ENCODE measurements around the gene ATP5F1D. TPM values are rescaled to one million over a fixed set of nuclear protein-coding genes. Genes with fewer than 3 reads are reported as not detected.
"Not testable (repeated sequence)": the region's sequence is repeated elsewhere in the genome, so short reads cannot be mapped to it uniquely, and the experiment has no call there.

Gene ATP5F1D
- total RNA-seq, 1 experiment from 2014 or later, result 179 TPM

- no peak for TF ChIP-seq CTCF (conservative IDR thresholded peaks at IDR 0.05)
- no peaks in the 10 kb centered on the region for H3K9me3 Mint-ChIP-seq
- H3K27ac ChIP-seq (ENCODE audit: insufficient read length, low read depth, low read length), result no peak overlapping the region
- peak overlapping the region; percentile 53; the same call in 1 of the 2 replicates for H3K14ac ChIP-seq (ENCODE audit: insufficient read depth, low read length)
- H4K20me1 ChIP-seq (ENCODE audit: control insufficient read depth, insufficient read depth, insufficient read length), result peaks cover 4% of the 10 kb centered on the region
- H3K27me3 ChIP-seq (ENCODE audit: insufficient read depth, low read length), result no peaks in the 10 kb centered on the region
- H4K8ac ChIP-seq (replicated peaks; ENCODE audit: insufficient read length, low read depth, low read length), result no peak overlapping the region
- no peak overlapping the region for H2BK15ac ChIP-seq (ENCODE audit: low read depth, low read length)
- peaks cover 19 to 27% of the 10 kb centered on the region in 2 experiments for H3K4me1 Mint-ChIP-seq
- no peak overlapping the region for H3T11ph ChIP-seq (ENCODE audit: low read length)
- H3K4me1 ChIP-seq (ENCODE audit: insufficient read depth, low read length), result no peaks in the 10 kb centered on the region
- no peak overlapping the region for H4K91ac ChIP-seq (ENCODE audit: insufficient read length, low read depth, low read length)
- H2BK12ac ChIP-seq (ENCODE audit: insufficient read length, low read depth, low read length), result no peak overlapping the region
- H3K9ac ChIP-seq (ENCODE audit: extremely low read depth, insufficient read length, low read length), result peak overlapping the region; percentile 76
- H2BK120ac ChIP-seq (ENCODE audit: low read depth, low read length, poor library complexity, severe bottlenecking), result no peak overlapping the region
- no peak overlapping the region for H2BK5ac ChIP-seq (ENCODE audit: insufficient read length, low read length)
- no peaks in the 10 kb centered on the region for H3K27me3 Mint-ChIP-seq (ENCODE audit: low read depth)
- peak overlapping the region in 2 of 3 experiments; percentile 6 to 73; a peak in 2 of 7 replicates for H3K27ac Mint-ChIP-seq
- no CpG with 5 or more reads among the region's 38 CpGs for WGBS (ENCODE audit: extremely low coverage, insufficient read length, low lambda C conversion rate)
- H3K23me2 ChIP-seq (ENCODE audit: insufficient read length, low read depth, low read length, poor library complexity, severe bottlenecking), result peaks cover 14% of the 10 kb centered on the region
- no peak overlapping the region for H3K23ac ChIP-seq (ENCODE audit: insufficient read length, low read depth, low read length)
- no peak overlapping the region for H4K5ac ChIP-seq (ENCODE audit: insufficient read length, low read depth, low read length)
- H3K9me3 ChIP-seq (ENCODE audit: control insufficient read depth, low read depth, low read length), result no peaks in the 10 kb centered on the region
- peak overlapping the region; percentile 99 for H3K4me2 ChIP-seq (ENCODE audit: insufficient read depth, insufficient read length, low read length)
- H3K4ac ChIP-seq (ENCODE audit: low read depth, low read length), result no peak overlapping the region
- peaks cover 13% of the 10 kb centered on the region for H3K79me1 ChIP-seq (ENCODE audit: insufficient read depth, low read depth, low read length, poor library complexity, severe bottlenecking)
- peak overlapping the region; percentile 87 to 88 for H3K4me3 Mint-ChIP-seq
- H2BK20ac ChIP-seq (ENCODE audit: low read depth, low read length, poor library complexity, severe bottlenecking), result no peak overlapping the region
- peaks cover 33% of the 10 kb centered on the region; the same call in 1 of the 2 replicates for H3K79me2 ChIP-seq (ENCODE audit: insufficient read depth, low read length)
- H3K36me3 Mint-ChIP-seq (ENCODE audit: insufficient read depth in 1 of 3, low read depth in 3 of 3), result peaks cover 7 to 21% (median 21%) of the 10 kb centered on the region in 3 experiments
- peak; percentile 27 for DNase-seq
- no peak overlapping the region for H3K18ac ChIP-seq (ENCODE audit: insufficient read length, low read depth, low read length)
- H2AFZ ChIP-seq (ENCODE audit: low read length), result no peak overlapping the region
- H2AK5ac ChIP-seq (ENCODE audit: insufficient read length, low read length), result no peak overlapping the region
- H3K56ac ChIP-seq (ENCODE audit: insufficient read length, low read depth, low read length), result no peak overlapping the region
These were observed 34.6 kb upstream of the ATP5F1D start for GRCh38 chr19:1206864-1207450.

DNA sequence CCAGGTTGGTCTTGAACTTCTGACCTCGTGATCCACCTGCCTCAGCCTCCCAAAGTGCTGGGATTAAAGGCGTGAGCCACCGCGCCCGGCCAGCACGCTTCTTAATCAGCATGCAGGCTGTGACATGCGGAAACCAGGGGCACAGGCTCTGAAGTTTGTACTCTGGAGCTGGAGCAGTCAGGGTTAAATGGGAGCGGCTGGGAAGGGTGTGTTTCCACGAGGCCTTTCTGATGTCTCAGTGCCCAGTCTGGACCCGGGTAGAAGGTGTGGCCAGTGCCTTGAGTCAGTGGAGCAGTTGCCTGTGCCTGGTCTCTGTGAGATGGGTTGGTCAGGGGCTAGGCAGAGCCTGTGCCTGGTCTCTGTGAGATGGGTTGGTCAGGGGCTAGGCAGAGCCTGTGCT lies 32.7 kb upstream of the ATP5F1D start:
- not testable (repeated sequence) for H4K8ac ChIP-seq (replicated peaks; ENCODE audit: insufficient read length, low read depth, low read length); H4K91ac ChIP-seq (ENCODE audit: insufficient read length, low read depth, low read length); H4K20me1 ChIP-seq (ENCODE audit: control insufficient read depth, insufficient read depth, insufficient read length); H3K4me3 Mint-ChIP-seq; H2BK120ac ChIP-seq (ENCODE audit: low read depth, low read length, poor library complexity, severe bottlenecking); H3K4ac ChIP-seq (ENCODE audit: low read depth, low read length); H3K18ac ChIP-seq (ENCODE audit: insufficient read length, low read depth, low read length); H2AFZ ChIP-seq (ENCODE audit: low read length); DNase-seq; H3T11ph ChIP-seq (ENCODE audit: low read length); H2BK15ac ChIP-seq (ENCODE audit: low read depth, low read length); H3K14ac ChIP-seq (ENCODE audit: insufficient read depth, low read length); H3K23ac ChIP-seq (ENCODE audit: insufficient read length, low read depth, low read length); H3K27me3 Mint-ChIP-seq (ENCODE audit: low read depth); H4K5ac ChIP-seq (ENCODE audit: insufficient read length, low read depth, low read length); H3K9ac ChIP-seq (ENCODE audit: extremely low read depth, insufficient read length, low read length); H3K27ac Mint-ChIP-seq; H3K9me3 Mint-ChIP-seq; H3K27ac ChIP-seq (ENCODE audit: insufficient read length, low read depth, low read length); H2BK12ac ChIP-seq (ENCODE audit: insufficient read length, low read depth, low read length); H3K27me3 ChIP-seq (ENCODE audit: insufficient read depth, low read length); H3K9me3 ChIP-seq (ENCODE audit: control insufficient read depth, low read depth, low read length); H2BK20ac ChIP-seq (ENCODE audit: low read depth, low read length, poor library complexity, severe bottlenecking); H2BK5ac ChIP-seq (ENCODE audit: insufficient read length, low read length); H3K4me2 ChIP-seq (ENCODE audit: insufficient read depth, insufficient read length, low read length); H3K56ac ChIP-seq (ENCODE audit: insufficient read length, low read depth, low read length); H3K4me1 ChIP-seq (ENCODE audit: insufficient read depth, low read length); H2AK5ac ChIP-seq (ENCODE audit: insufficient read length, low read length)
- no CpG with 5 or more reads among the region's 10 CpGs for WGBS (ENCODE audit: extremely low coverage, insufficient read length, low lambda C conversion rate)
- Mint-ChIP-seq H3K36me3 (ENCODE audit: insufficient read depth in 1 of 3, low read depth in 3 of 3) (peaks cover 8 to 29% (median 27%) of the 10 kb centered on the region in 3 experiments), H3K4me1 (peaks cover 26 to 33% of the 10 kb centered on the region in 2 experiments)
- Histone ChIP-seq H3K79me1 (ENCODE audit: insufficient read depth, low read depth, low read length, poor library complexity, severe bottlenecking) (peaks cover 14% of the 10 kb centered on the region), H3K23me2 (ENCODE audit: insufficient read length, low read depth, low read length, poor library complexity, severe bottlenecking) (peaks cover 14% of the 10 kb centered on the region), H3K79me2 (ENCODE audit: insufficient read depth, low read length) (peaks cover 40% of the 10 kb centered on the region; the same call in 1 of the 2 replicates)

Data from H9 (cell line).